Right renal pelvis (tissue), 4 donors: ENCODE results near the gene RXRA. TPM values are rescaled to one million over a fixed set of nuclear protein-coding genes. Genes with fewer than 3 reads are reported as not detected.

Experiments
- DNase-seq, 4 donors: peaks; one replicate each; pipeline ENCODE4 v3.0.0-alpha.2; 2013; ENCODE audit warnings: low read depth in 4 of 4, low spot score in 3 of 4, missing footprints in 1 of 4
- polyA plus RNA-seq, 4 donors: library from polyadenylated mRNA; unstranded; fragments of 120-200 nt; gene quantifications; one replicate each; pipeline ENCODE4 v1.2.1, GENCODE V29; 2013; ENCODE audit not compliant: insufficient read length in 4 of 4

The RXRA gene
- polyA plus RNA-seq, 4 donors: 42.5 to 56.0 (median 46.7) TPM

DNA sequence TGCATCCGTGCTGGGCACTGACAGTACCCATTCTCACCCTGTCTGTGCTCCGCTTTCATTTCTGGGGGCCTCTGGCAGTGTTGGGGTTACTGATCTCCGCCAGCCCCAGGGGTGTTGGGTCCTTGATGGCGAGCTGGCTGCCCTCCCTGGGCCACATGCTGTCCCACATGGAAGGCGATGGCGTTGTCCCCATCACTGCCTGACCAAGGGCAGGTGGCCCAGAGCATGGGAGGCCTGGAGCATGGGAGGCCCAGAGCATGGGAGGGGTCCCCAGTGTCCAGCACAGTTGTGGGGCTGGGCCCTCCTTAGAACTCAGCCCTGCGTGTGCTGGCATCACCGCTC lies 50.9 kb downstream of the RXRA start:
- DNase-seq: no peak

DNA sequence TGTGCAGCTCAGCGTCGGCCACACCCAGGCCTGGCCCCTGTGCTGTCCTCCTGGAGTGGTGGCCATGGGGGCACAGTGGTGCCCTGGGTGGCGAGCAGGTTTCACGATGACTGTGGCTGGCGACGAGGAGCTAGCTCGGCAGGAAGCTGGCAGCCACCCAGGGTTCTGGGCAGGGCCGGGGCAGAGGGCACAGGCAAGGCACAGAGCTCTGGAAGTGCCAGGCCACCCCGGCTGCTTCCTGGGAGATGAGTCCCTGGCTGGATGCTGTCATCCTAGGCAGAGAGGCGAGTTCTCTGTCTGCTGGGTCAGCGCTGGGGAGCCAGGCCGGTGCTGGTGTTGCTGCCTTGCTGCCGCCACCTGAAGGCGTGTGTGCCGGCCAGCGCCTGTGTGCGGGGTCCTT lies 51.7 kb downstream of the RXRA start:
- no peak for DNase-seq

DNA sequence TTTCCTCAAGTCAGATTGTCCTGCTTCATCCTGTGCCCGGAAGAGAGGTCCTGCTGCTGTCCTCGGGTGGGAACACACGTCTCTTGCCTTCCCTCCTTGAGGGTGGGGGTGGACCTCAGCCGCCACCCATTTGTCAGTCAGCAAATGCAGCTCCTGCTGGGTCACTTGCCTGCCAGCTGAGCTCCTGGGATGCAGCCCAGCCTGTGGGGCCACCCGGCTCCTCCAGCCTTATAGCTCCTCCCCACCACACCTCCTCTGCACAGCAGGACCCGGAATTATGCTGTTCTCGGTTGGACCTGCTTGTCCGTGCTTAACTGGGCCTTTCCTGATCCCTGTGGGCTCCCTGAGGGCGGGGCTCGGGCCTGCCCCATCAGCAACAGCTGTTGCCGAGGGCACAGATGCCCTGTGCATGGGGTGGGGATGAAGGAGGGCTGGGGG lies 52.7 kb downstream of the RXRA start:
- no peak for DNase-seq

DNA sequence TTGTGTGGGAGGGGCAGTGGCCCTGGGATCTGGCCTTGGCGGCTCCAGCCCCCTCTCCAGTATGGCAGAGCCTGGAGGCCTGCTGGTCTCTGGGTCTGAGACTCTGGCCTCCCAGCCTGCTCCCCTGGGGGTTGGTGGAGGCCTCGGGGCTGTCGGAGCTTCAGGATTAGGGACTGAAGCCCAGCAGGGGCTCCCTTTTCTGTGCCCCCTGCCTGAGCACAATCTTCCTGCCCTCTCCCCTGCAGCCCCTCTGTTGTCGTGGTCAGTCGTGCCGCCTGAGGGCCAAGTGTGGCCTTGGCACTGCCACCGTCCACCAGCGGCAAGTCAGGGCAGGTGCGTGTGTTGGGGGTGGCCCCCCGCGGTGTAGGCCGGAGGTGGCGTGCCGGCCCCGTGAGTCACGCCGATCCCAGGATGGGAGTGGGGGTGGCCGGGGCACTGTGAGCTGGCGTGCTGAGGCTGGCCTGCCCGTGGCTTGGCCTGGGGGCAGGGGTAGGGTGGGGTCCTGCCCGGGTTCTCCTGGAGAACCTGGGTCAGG lies 53.6 kb downstream of the RXRA start:
- no peak for DNase-seq

DNA sequence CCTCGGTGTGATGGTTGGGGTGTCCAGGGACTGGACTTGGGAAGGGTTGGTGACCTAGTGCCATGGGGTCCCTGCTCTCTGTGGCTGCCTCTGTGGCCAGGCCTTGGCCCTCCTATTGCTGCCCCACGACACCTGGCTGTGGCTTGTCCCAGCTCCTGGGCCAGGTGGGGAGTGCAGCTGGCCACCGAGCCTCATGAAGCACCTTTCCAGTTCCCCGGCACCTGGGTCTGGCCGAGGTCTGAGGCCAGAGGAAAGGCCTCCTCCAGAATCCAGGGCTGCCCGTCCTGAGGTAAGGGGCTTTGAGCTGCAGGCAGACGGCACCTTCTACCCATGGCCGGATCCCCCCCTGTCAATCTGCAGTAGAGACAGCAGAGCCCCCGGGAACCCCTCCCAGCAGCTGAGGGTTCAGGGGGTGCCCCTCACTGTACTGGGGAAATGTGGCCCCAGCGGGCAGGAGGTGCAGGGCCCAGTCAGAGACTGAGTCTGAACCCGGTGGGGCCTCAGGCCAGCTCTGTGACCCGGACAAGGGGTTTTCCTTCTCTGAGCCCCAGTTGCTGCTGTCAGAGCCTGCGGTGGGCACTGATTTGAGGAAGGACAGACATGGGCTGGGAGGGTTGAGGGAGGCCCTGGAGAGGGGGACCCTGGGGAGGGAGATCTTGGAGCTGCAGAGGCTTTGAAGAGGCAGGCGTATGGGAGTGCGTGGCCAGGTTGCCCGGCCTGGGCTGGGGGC lies 54.5 kb downstream of the RXRA start:
- no peak for DNase-seq

DNA sequence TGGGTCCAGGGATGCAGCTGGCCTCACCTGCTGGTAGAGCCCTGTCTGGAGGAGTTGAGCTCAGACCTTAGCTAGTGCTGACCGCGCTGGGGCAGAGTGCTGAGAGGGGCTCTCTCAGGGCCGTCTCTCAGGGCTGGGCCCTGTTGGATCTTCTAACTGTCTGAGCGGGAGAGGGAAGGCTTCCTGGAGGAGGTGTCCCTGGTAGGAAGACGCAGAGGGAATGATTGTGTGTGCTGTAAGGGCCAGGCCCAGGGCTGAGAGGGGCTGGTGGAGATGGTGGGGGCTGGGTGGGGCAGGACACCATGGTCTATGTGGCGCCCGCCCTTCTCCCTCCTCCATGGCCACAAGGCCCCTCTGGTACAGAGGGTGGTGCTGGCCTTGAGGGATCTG lies 55.0 kb downstream of the RXRA start:
- DNase-seq: no peak

DNA sequence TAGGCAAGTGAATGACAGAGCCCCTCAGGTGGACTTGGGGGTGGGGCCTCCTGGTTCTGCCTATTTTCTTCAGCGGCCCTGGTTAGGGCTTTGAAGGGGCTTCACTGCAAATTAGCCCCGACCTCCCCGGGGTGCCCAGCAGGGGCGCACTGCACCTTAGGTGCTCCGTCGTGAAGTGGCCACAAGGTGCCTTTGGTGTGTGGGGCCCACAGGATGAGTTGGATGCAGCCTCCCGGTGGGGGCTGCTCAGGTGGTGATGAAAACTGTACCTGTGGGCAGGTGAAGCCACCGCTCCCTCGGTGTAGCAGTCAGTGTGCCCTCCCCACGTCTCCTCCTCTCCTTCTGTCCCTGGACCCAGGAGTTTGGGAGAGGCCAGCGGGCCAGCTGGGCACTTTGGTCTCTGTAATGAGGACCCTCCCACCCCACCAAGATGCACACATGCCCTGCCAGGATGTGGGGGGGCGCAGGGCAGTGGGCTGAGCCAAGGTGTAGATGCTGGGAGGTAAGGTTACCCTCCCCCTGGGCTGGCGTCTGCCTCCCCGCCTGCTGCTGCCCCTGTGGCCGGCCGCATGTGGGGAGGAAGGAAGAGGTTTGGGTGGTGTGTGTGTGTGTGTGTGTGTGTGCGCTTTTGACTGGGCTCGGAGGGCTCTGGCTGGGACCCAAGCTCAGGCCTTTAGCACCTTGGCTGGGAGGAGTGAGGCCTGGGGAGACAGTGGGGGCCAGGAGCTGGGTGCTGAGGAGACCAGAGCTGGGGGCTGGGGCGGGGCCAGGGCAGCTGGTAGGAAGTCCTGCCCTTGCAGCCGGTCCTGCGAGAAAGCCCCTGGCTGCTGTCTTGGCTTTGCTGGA lies 55.6 kb downstream of the RXRA start:
- DNase-seq: no peak

DNA sequence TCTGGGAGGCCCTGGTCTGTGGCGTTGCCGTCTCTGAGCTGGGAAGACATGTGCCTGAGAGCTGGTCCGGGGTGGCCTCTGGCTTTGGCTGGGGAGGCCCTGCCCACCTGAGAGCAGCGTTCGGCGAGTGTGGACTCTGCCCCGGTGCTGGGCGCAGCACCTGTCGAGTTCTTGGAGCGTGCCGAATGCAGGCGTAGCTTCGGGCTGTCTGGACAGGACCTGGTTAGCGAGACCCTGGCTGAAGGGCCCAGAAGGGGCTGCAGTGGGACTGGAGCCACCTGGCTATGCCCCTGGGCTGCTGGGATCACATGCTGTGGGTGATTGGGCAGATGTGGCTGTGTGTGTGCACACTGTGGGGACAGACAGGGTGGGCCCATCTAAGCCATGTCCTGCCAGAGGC lies 56.5 kb downstream of the RXRA start:
- no peak for DNase-seq

DNA sequence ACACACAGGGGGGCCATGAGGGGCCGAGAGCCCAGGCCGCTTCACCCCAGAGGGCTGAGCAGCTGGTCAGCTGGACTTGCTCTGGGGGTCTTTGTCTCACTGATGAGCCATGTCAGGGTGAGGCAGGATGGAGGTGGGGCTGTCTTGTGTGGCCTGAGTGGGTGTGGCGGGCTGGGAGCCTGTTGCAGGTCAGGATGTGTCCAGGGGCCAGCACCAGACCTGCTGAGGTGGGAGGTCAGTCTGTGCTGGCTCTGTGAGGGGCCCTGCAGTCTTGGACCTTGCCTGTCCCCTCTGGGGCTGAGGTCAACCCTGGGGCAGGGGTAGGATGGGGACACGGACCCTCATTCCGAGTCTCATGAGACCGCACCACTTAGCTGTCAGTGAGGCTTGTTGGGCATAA lies 56.9 kb downstream of the RXRA start:
- no peak for DNase-seq

DNA sequence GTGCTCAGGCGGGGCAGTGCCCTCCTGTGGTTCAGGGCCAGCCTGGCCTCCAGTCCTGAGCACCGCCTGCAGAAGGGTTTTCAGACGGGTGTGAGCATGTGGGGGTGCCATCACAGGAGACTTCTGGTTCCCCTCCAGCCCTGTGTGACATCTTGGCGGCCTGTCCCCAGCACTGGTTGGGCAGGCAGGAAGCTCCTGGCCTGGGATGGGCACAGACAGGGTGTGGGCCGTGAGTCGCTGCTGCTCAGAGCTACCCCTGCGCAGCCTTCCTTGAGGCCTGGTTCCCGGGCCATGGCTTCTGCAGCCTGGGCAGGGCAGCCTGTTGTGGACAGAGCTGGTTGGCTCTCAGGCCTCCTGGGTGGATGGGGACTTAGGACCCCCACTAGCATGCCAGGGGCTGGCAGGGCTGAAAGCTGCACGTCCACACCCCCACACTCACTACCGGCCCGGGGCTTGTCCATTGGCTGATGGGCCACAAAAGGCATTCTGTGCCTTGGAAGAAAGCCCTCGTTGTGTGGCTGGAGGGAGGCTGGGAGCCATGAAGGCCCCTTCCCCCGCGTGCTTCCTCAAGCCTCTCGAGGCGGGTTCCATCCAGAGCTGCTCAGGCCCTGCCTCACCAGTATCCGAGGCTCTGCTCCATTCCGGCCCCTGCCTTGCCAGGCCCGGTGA lies 58.7 kb downstream of the RXRA start:
- no peak for DNase-seq

DNA sequence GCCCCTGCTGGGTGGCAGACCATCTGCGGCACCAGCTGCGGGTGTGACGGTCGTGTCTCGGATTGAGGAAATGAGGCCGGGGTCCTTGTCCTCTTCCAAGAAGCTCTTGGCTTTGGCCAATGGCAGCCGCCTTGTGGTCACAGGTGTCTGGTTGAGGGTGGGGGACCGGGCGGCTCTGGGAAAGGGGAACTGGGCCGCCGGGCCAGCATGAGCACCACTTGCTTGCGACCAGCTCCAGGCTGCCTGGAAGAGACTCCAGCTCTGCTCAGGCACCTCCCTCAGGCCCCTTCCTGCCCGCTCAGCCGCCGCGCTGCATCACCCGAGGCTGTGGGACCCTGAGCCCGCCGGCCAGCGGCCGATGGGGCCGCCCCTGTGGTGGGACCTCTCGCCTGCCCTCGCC lies 59.7 kb downstream of the RXRA start:
- no peak for DNase-seq

DNA sequence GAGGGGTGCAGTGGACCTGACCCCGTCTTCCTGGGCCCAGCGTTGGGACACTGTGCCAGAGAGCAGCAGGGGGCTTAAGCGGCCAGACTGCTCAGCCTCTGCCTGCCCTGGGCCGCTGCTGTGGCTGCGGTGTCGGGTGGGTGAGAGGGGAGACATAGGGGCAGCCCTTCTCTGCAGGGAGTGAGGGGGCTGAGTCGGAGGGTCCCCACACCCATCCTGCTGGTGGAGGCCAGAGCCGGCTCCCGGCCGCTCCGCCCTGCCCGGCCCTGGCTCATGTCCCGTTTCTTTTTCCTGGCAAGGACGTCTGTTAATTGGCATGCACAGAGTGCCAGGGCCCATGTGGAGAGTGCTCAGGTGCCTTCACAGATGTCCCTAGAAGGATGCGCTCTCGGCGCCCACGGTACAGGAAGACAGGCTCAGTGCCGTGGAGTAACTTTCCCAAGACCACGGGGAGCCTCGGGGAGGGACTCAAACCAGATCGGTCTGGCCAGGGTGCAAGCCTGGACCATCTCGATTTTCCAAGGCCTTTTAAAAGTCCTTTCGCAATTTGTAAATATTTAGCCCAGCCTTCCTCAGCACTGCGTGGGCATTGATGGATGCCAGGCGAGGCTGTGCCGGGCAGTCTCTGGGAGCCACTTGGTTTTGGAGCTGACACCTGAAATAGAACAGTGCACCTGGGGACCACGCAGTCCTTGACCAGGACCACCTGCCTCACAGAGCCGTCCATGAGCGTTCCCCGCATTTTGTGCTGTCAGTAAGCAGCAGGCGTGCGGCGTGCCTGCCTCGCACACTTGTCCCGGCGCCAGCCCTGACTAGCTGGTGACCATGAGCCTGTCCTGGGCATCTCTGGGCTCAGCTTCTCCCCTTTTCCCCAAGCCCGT lies 60.9 kb downstream of the RXRA start:
- DNase-seq: no peak

DNA sequence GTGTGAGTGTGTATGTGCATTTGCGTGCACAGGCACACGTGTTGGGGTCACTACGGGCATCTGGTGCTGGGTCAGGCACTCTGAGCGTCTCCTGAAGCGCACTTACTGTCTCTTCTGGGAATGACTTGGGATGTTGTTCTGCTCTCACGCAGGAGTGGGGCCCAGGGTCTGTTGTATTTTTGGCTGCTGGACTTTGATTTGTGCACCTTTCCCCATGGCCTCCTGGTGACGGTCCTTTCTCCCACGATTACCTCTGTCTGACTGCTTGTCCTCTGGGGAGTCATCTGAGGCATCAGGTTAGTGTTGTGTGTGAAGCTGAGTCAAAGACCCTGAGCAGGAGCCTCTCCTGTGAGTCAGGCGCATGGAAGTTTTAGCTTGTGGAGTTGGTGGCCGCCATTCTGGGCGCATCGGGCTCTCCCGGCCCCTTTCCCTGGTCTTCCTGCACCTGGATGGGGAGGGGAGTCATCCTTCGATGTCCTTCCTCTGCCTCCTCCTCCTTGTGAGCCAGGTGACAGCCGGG lies 62.1 kb downstream of the RXRA start:
- DNase-seq: no peak

DNA sequence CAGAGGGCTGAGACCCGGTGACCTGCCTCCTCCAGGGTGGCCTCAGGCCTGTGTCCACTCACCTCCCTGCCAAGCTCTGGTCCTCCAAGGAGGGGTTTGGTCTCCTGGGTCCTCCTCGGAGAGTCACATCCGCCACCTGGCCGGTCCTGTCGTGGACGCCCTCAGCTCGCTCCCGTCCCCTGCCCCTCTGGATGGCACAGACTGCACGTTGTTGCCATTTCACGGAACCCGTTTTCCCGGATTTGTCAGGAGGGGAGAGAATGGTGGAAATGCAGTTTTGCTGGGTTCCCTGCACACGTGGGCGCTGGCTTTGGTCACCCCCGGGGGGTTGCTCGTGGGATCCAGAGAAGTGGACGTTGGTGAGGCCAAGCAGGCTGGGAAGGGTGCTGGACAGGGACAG lies 62.7 kb downstream of the RXRA start:
- DNase-seq: no peak

DNA sequence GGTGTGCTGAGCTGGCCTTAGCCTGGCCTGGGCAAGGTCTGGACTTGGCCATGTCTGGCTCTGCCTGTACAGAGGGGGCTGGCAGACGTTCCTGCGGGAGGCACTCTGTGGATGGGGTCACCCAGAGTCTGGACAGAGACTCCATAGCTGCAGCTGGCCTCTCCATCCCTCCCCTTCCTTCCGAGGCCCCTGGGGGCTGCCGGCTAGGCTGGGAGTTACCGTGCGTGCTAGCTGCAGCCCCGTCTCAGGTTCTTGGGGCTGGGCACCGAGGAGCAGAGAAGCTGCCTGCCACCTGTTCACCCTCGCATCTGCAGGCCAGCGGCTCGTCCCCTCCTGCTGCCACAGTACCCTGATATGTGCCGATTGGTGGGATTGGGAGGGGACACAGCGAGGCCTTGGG lies 63.4 kb downstream of the RXRA start:
- no peak for DNase-seq

DNA sequence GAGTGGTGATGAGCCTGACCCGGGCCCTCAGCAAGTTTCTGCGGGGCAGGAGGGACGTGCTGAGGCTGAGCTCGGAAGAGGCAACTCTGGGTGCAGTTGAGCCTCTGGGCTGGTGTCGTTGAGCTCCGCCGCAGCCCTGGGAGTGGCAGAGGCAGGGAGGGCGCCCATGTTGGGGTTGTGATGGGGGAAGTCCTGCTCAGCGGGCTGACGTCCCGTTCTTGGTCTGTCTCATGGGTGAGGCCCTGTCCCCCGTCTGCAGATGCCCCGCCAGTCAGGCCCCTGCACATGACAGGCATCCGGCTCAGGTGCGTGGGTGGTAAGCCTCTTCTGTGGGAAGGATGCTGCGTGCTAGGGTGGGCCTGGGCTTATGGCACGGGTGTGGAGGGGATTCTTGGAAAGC lies 64.3 kb downstream of the RXRA start:
- DNase-seq: no peak

DNA sequence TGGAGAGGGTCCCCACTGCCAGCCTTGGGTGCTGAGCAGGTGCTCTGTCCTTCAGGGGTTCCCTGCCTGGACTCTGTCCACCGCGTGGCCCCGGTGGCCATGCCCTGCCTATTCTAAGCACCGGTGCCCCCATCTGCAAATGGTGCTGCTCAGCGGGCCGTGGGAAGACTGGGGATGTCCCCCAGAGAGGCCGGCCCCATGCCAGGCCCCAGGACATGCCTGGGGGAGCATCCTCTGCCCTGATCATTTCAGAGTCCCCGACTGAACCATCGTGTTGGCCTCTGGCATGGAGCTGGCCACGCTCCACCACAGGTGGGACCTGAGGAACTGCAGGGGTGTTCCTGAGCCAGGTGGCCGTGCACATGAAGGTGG lies 64.7 kb downstream of the RXRA start:
- no peak for DNase-seq

DNA sequence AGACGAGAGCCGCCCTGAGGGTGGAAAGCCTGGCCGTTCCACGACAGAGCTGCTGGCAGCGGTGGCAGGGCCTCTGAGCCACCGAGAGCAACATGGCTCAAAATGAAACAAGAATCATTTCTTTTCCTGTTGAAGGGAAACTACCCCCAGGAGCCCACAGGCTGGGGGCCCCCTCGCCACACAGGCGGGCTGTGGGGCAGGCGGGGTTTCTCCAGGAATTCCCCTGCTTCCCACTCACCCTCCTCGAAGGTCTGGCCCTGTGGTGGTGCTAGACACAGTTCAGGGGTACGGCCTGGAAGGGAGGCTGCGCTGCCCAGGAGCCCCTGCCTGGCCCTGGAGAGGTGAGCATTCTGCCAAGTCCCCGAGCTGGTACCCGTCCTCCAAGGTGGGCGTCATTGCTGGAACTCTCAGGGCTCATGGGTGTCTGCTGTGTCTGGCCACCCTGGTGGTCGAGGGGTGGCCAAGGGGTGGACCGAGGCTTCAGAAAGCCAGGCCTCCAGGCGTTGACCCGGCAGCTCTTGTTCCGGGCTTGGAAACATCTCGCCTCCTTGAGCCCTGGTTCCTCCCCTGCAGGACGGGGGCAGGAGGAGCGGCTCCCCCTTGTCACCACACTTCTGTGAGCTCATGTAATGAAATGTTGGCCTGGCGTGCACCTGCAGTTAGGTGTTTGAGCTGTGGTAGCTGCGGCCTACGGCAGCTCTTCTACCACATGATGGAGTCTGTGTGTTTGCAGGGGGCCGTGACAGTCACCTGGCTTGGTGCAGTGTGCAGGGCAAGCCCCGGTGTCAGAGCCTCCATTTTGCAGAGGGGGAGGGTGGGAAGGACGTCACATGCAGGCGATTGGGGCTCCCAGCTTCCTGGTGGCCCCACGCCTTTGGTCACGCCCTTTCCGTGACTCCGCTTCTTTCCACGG lies 65.3 kb downstream of the RXRA start:
- DNase-seq: no peak

DNA sequence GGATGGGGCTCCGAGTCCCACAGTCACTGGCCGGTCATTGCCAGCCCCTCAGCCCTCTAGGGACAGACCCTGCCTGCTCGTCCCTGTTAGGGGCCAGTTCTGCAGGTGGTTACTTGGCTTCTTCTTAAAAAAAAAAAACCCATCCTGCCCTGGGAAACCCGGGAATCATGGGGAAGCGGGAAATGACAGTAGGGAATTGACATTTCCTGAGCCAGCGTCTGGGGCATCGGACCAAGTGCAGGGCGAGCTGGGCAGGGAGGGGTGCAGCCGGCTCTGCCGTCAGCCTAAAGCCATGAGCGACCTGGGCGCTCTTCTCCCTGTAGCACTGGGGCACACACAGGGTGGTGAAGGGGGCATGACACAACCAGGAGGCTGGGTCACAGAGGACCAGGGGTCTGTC lies 66.6 kb downstream of the RXRA start:
- DNase-seq: no peak
